Measurements from ENCODE around the gene ZBTB48.
"Not testable (repeated sequence)": the region's sequence is repeated elsewhere in the genome, so short reads cannot be mapped to it uniquely, and the experiment has no call there.

Gene ZBTB48

GRCh38 chr1:6592865-6593593, 13.2 kb downstream of the ZBTB48 start:
- no peak for DNase-seq

GRCh38 chr1:6593810-6594209, 14.0 kb downstream of the ZBTB48 start:
- DNase-seq = no peak

DNA sequence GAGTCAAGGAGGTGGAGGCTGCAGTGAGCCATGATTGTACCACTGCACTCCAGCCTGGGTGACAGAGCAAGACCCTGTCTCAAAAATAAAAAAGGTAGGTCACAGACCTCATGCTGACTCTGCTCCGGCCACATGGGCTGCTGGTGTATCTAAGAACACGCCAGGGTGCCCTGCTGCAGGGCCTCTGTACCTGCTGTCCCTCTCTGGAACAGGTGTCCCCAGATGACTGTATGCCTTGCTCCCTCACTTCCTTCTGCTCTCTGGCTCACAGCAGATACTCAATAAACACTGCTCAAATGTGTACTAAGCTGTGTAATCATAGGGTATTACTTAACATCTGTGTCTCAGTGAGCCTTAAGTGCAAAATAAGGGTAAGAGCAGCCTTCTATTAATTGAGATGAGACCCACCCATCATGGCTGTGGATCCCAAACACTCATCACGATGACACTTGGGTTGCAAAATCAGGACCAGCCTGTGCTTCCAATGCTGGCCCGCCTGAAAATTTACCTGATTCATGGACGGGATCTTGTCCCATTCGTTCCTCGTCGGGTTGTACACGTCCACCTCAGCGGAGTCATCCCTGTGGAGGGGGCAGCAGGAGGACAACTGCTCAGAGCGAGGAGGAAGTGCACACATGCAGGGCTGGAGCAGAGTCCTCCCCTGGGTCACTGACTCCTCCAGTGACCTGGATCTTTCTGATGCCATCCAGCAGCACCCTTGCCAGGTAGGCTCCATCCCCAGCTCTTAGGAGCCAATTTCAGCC, 15.4 kb downstream of the ZBTB48 start:
- no peak for DNase-seq

- DNase-seq = no peak
Observed at GRCh38 chr1:6596351-6596750, 16.6 kb downstream of the ZBTB48 start.

DNA sequence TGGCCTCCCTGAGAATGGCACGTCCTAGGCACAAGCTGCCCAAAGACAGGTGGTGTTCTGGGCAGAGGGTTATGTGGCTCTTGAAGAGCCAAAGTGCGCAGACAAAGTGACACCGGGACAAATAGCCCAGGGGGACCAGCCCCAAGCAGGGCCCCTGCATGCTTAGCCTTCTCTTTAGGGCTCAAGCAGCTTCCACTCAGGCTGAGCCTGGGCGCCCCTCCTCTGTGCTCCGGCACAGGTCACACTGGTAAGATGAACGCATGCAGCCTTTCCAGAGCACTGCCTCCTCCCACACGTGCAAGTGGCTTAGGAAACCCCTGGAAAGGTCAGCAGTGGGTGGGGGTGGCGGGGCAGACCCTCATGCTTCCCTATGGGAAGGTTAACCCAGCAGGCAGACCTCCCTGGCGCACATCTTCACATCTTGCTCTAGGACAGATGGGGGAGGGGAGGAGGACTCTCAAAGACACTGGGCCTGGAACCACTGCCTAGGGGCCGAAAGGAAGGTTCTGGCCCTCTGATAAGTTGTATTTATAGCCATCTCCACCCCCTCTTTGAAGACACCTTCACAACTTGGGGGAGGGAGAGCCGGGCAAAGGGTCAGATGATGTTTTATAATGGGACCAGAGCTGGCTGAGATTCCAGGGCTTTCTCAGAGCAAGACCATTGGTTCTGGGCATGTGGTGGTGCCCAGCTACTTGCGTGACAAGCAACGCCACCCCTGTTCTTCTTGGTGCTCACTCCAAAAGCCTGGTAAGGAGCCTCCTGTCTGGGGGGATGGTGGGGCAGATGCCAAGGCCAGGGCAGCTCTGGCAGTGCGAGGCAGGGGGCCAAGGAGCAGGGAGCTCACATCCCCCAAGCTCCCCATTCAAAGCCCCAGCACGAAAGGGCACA, 17.3 kb downstream of the ZBTB48 start:
- DNase-seq = no peak

GRCh38 chr1:6597777-6598131, 18.0 kb downstream of the ZBTB48 start:
- no peak for DNase-seq

- DNase-seq = peak; percentile 59
Observed at GRCh38 chr1:6599141-6599975, 19.6 kb downstream of the ZBTB48 start.

DNA sequence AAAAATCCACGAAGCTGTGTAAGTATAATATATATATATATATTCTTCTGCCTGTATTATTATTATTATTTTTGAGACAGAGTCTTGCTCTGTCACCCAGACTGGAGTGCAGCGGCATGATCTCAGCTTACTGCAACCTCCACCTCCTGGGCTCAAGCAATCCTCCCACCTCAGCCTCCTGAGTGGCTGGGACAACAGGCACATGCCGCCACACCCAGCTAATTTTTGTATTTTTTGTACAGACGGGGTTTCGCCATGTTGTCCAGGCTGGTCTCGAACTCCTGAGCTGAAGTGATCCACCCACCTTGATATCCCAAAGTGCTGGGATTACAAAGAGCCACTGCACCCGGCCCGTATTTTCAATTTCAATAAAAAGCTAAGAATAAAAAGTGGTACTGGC, 20.2 kb downstream of the ZBTB48 start:
- not testable (repeated sequence) for DNase-seq

DNA sequence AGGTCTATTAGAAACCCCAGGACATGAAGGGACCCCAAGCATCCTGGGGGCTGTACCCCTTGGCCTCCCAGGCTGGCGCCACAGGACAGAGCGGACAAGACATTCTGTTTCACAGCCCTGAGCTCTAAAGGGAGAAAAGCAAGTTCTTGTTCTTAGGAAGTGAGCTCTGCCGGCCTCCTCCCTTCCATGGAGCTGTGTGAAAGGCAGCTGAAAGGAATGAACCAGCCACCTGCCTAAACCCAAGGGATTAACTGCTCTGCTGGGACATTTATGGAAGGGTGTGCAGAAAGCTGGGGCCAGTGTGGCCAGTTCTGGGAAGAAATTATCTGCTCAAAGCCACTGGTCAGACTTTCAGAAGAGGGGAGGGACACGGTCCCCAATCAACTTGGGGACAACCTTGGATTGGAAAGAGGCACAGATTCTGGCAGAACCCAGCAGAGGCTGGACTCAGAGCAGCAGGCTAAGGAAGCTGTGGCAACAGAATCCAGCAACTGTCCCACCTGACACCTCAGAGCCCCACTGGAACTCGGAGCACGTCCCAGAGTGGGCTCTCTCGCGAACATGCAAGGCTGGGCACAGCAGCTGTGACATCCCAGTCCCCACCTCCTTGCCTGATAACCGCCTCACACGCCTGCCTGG, 20.7 kb downstream of the ZBTB48 start:
- no peak for DNase-seq

- peak; percentile 89 for DNase-seq
Observed at GRCh38 chr1:6601049-6601922, 21.5 kb downstream of the ZBTB48 start.

GRCh38 chr1:6601923-6602668, 22.3 kb downstream of the ZBTB48 start:
- peak; percentile 21 for DNase-seq

- peak; percentile 94 for DNase-seq
Observed at GRCh38 chr1:6602669-6603237, 23.0 kb downstream of the ZBTB48 start, which contains the start of gene KLHL21. TSS of gene KLHL21 (minus strand) at chr1:6602869. CDS start at chr1:6602817, 52 bp downstream.

DNA sequence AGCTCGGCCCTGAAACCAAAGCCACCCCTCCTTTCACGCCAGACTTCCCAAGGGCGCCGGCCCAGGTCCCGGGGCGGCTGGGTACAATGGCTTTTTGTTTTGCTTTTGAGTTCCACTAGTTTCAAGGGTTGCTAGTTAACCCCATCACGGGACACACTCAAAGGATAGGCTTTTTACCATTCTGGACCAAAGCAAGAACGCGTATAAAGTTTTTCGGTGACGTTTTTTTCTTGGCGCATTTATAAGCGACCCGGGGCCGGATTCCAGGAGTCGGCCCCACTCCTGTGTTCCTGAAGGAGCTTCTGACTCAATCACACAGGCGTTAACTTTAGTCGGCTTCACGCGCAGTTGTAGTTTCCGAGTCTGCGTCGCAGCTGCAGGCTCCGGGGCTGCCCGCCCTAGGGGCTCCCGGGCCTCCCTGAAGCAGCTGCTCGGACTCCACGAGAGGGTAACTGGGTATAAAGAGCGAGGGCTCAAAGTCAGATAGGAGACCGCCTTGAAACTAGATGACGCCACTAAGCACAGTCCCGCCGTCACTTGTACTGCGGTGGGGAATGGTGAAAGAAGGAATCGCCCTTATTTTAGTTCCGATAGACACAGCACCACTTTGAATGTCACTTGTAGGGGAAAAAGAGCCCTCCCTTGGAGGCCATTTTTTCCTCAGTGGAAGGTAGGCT, 23.6 kb downstream of the ZBTB48 start:
- DNase-seq = peak; percentile 81

DNA sequence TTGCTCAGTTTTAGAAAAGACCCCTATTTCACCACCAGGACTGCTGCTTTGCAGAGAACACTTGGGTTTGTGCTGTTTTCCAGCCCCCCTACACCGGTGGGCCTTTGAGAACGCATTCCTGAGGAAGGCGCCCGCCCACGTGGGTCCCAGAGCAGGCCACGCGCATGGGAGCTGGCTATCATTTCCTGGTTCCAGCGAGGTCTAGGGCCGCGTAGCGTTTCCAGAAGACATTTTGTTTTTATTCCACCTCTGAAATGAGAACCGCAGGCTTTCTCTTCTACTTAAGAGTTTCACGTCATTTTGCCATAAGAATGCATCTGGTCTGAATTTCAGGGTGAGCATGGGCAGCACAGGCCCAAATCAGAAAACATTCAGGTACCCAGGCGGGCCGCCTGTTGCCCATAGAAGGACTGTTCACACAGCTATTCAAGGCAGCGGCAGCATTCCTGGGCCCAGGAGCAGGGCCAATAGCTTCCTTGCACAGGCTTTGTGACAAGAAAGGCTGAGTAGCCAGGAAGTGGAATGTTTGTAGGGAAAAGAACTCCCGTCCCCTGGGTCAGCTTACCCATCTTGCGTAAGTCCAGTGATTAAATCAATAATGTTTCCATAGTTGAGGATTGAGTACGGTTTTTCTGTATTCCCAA, 24.2 kb downstream of the ZBTB48 start:
- DNase-seq = peak; percentile 42

GRCh38 chr1:6612641-6613360, 33.0 kb downstream of the ZBTB48 start:
- DNase-seq = peak; percentile 55

DNA sequence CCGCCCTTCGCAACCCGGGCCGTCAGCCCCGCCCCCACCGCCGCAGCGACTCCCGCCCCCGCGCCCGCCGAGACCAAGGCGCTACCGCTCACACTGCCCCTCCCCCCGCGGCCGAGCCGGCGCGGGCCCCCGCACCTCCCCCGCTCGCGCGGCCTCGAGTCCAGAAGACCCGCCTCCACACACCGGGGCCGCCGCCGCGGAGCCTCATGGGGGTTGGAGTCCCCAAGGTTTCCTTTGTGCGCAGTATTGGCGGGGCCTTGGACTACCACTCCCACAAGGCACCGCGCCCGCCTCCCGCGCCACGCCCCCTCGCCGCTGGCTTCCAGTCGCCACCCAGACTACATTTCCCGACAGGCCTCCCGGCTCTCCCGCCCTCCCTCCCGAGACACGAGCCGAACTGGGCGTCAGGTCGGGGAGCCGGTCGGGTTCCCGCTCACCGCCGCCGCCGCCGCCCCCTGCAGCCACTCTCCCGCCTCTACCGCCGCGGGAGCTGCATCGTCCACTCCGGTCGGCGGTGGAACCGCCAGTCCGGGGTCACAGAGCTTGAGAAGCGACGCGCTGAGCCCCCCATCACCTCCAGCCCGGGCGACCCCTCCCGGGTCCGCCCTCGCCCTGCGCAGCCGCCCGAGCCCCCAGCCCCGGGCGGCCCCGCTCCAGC, 33.7 kb downstream of the ZBTB48 start, which contains the start of gene PHF13:
Gene PHF13, plus strand, starts transcription at position 371 of the 658 bp plus-strand sequence. CDS start 336 bp downstream, outside the sequence.
- peak; percentile 99 for DNase-seq

All from suppressor macrophage treated with lipopolysaccharide for 4 hours (primary cell).